ENCODE results near the gene OR2H2.
A peak's percentile ranks its signal among the peaks of the same experiment; 100 is the strongest.

The OR2H2 gene

GRCh38 chr6:29576056-29576455 lies 8.9 kb upstream of the OR2H2 start:
- H4K20me1 ChIP-seq (ENCODE audit: insufficient read depth, low read length): no peaks in the 10 kb centered on the region
- no peak overlapping the region for H3K4me2 ChIP-seq (ENCODE audit: low read length)
- H3K27me3 ChIP-seq (ENCODE audit: low read depth, low read length): no peaks in the 10 kb centered on the region
- no peaks in the 10 kb centered on the region for H3K36me3 ChIP-seq (replicated peaks; ENCODE audit: low read depth, low read length)
- no peaks in the 10 kb centered on the region for H3K9me3 ChIP-seq (ENCODE audit: insufficient read depth, low read length)
- H3K4me1 ChIP-seq (ENCODE audit: low read length): no peaks in the 10 kb centered on the region
- H2AFZ ChIP-seq (ENCODE audit: low read depth, low read length): no peak overlapping the region
- no peak overlapping the region for H3K27ac ChIP-seq (ENCODE audit: low read length)
- H3K9ac ChIP-seq (ENCODE audit: low read length): no peak overlapping the region
- H3K4me3 ChIP-seq (ENCODE audit: low read length): no peak overlapping the region
- no peaks in the 10 kb centered on the region for H3K79me2 ChIP-seq (ENCODE audit: low read length)
- TF ChIP-seq CTCF (IDR thresholded peaks at IDR 0.05; ENCODE audit: low read depth, low read length): no peak

DNA sequence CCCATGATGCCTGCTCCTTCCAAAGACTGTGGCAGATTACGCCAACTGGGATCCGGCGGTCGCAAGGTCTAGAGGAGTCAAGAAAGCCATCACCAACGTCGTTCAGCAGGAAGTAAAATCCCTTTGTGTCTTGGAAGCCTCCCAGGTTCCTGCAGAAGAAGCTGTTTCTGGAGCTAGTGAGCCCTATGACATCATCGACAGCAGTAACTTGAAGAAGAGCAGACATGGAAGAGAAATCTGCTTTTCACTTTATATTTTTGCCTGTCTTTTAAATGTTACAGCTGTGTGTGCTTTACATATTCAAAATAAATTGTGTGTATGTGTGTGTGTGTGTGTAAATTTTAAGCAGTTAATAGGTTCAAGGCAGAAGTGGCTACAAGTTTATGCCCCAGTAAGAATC lies 7.4 kb upstream of the OR2H2 start:
- Histone ChIP-seq H3K4me3 (ENCODE audit: low read length) (no peak overlapping the region), H3K27ac (ENCODE audit: low read length) (no peak overlapping the region), H3K79me2 (ENCODE audit: low read length) (no peaks in the 10 kb centered on the region), H3K9ac (ENCODE audit: low read length) (no peak overlapping the region), H3K9me3 (ENCODE audit: insufficient read depth, low read length) (no peaks in the 10 kb centered on the region), H3K4me1 (ENCODE audit: low read length) (no peaks in the 10 kb centered on the region), H3K4me2 (ENCODE audit: low read length) (no peak overlapping the region), H3K27me3 (ENCODE audit: low read depth, low read length) (no peaks in the 10 kb centered on the region), H3K36me3 (replicated peaks; ENCODE audit: low read depth, low read length) (no peaks in the 10 kb centered on the region), H2AFZ (ENCODE audit: low read depth, low read length) (no peak overlapping the region), H4K20me1 (ENCODE audit: insufficient read depth, low read length) (no peaks in the 10 kb centered on the region)
- TF ChIP-seq EZH2phosphoT487 (IDR thresholded peaks at IDR 0.05; ENCODE audit: low read depth) (no peak), CTCF (IDR thresholded peaks at IDR 0.05; ENCODE audit: low read depth, low read length) (no peak)

GRCh38 chr6:29589423-29590048 lies 4.6 kb downstream of the OR2H2 start:
- H4K20me1 ChIP-seq (ENCODE audit: insufficient read depth, low read length): no peaks in the 10 kb centered on the region

More at GRCh38 chr6:29589423-29590048, 4.6 kb downstream of the OR2H2 start:
- no peaks in the 10 kb centered on the region for H3K9me3 ChIP-seq (ENCODE audit: insufficient read depth, low read length)
- H3K9ac ChIP-seq (ENCODE audit: low read length): no peak overlapping the region
- no peak overlapping the region for H2AFZ ChIP-seq (ENCODE audit: low read depth, low read length)
- peaks cover 6% of the 10 kb centered on the region; the same call in 1 of the 2 replicates for H3K4me1 ChIP-seq (ENCODE audit: low read length)
- H3K4me3 ChIP-seq (ENCODE audit: low read length): no peak overlapping the region
- TF ChIP-seq CTCF (IDR thresholded peaks at IDR 0.05; ENCODE audit: low read depth, low read length): peak; percentile 78
- no peak for TF ChIP-seq EZH2phosphoT487 (IDR thresholded peaks at IDR 0.05; ENCODE audit: low read depth)
- H3K4me2 ChIP-seq (ENCODE audit: low read length): no peak overlapping the region
- no peaks in the 10 kb centered on the region for H3K36me3 ChIP-seq (replicated peaks; ENCODE audit: low read depth, low read length)
- no peaks in the 10 kb centered on the region for H3K79me2 ChIP-seq (ENCODE audit: low read length)
- H3K27ac ChIP-seq (ENCODE audit: low read length): no peak overlapping the region
- H3K27me3 ChIP-seq (ENCODE audit: low read depth, low read length): 0 out of 2 replicates have a peak, but pooled peaks cover 2% of the 10 kb centered on the region

All from OCI-LY3 (cell line).